ENCODE data around the gene SLC47A2.
A peak's percentile ranks its signal among the peaks of the same experiment; 100 is the strongest.
"Not testable (repeated sequence)": the region's sequence is repeated elsewhere in the genome, so short reads cannot be mapped to it uniquely, and the experiment has no call there.

The SLC47A2 gene, protein sequence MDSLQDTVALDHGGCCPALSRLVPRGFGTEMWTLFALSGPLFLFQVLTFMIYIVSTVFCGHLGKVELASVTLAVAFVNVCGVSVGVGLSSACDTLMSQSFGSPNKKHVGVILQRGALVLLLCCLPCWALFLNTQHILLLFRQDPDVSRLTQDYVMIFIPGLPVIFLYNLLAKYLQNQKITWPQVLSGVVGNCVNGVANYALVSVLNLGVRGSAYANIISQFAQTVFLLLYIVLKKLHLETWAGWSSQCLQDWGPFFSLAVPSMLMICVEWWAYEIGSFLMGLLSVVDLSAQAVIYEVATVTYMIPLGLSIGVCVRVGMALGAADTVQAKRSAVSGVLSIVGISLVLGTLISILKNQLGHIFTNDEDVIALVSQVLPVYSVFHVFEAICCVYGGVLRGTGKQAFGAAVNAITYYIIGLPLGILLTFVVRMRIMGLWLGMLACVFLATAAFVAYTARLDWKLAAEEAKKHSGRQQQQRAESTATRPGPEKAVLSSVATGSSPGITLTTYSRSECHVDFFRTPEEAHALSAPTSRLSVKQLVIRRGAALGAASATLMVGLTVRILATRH

DNA sequence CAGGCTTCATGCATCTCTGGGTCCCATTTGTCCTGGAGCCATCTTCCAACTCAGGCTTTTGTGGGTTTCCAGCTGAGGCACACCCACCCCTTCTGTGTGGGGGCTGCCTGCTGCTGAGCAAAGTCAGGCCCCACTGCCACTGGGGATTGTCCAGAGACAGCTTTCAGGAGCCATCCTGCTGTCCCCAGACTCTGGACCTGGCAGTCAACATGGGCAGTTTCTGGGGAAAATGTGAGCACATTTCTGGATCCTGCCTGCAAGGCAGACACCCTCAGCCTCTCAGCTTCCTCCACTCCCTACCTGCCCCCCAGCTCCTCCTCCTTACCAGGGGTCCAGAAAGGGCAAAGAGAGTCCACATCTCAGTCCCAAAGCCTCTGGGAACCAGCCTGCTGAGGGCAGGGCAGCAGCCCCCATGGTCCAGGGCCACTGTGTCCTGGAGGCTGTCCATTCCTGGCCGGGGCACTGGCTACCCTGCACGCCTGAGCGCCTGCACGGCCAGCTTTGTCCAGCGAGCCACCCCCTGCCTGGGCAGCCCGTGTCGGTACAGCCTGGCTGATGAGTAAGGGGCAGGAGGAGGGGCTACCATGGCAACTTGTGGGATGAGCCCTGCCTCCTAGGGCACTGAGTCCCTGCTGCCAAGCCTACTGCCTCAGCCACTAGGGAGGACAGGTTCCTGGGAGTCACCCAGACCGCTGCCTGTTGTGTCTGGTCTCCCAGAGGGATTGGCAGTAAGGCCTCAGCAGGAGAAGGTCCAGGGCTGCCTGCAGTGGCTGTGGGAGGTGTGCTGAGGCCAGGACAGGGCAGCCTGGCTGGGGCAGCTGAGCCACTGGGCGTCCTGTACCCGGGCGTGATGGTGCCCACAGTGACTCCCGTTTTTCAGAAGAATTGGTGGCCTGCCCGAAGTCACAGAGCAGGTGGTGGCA lies at the start of gene SLC47A2:
Gene SLC47A2 (minus strand): TSS at position 477 of the 923 bp plus-strand sequence. CDS start 29 bp downstream, at position 448.
- TF ChIP-seq, protein P1, sequence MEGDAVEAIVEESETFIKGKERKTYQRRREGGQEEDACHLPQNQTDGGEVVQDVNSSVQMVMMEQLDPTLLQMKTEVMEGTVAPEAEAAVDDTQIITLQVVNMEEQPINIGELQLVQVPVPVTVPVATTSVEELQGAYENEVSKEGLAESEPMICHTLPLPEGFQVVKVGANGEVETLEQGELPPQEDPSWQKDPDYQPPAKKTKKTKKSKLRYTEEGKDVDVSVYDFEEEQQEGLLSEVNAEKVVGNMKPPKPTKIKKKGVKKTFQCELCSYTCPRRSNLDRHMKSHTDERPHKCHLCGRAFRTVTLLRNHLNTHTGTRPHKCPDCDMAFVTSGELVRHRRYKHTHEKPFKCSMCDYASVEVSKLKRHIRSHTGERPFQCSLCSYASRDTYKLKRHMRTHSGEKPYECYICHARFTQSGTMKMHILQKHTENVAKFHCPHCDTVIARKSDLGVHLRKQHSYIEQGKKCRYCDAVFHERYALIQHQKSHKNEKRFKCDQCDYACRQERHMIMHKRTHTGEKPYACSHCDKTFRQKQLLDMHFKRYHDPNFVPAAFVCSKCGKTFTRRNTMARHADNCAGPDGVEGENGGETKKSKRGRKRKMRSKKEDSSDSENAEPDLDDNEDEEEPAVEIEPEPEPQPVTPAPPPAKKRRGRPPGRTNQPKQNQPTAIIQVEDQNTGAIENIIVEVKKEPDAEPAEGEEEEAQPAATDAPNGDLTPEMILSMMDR (IDR thresholded peaks at IDR 0.05; ENCODE audit: borderline replicate concordance, insufficient read depth, low read depth, low read length) = no peak

DNA sequence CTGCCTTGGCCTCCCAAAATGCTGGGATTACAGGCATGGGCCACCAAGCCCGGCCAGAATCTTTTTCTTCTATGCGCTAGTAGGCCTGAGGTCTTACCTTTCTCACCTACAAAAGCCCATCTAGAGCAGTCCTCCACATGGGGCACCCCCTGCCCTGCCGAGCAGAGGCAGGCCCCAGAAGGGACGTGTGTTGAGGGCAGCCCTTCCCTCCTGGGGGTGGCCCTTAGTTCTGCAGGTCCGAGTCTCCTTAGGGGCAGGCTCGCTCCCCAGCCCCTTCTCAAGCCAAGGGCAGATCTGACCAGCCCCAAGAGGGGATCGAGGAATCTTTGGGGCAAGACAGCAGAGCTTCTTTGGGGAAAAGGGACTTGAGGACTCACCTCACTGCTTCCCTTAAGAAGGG lies 49.6 kb upstream of the SLC47A2 start:
- no peak overlapping the region for H3K4me3 ChIP-seq (ENCODE audit: low read depth, low read length)
- TF ChIP-seq, protein P1 (IDR thresholded peaks at IDR 0.05; ENCODE audit: borderline replicate concordance, insufficient read depth, low read depth, low read length) = no peak

More for the DNA sequence above, at the start of gene SLC47A2:
- H3K4me3 ChIP-seq (ENCODE audit: low read depth, low read length) = no peak within 1 kb of the TSS

DNA sequence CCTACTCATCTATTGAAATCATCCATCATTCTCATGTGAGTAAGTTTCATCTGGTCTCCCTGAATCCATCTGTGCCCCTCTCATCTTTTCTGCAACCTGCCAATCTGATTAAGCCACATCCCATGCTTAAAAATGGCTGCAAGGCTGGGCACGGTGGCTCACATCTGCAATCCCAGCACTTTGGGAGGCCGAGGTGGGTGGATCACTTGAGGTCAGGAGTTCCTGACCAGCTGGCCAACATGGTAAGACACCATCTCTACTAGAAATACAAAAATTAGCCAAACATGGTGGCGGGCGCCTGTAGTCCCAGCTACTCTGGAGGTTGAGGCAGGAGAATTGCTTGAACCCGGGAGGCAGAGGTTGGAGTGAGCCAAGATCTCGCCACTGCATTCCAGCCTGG lies 47.6 kb upstream of the SLC47A2 start:
- H3K4me3 ChIP-seq (ENCODE audit: low read depth, low read length) = not testable (repeated sequence)

DNA sequence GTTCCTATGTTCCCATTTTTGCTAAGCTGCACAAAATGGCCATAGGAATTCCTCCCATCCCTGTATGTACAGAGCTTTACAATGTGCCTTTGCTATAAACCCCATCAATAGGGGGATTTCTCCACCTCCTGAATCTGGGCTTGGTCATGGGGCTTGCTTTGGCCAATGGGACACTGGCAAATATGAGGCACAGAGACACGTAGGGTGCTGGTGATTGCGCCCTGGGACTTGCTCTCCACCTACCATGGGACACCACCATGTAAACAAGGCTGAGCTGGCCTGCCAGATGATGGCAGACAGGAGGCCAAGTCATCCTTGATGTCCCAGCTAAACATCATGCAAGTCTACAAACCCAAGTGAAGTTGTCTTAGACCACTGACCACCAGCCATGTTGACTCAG lies 47.0 kb upstream of the SLC47A2 start:
- H3K4me3 ChIP-seq (ENCODE audit: low read depth, low read length) = no peak overlapping the region
- TF ChIP-seq, protein P1 (IDR thresholded peaks at IDR 0.05; ENCODE audit: borderline replicate concordance, insufficient read depth, low read depth, low read length) = no peak

DNA sequence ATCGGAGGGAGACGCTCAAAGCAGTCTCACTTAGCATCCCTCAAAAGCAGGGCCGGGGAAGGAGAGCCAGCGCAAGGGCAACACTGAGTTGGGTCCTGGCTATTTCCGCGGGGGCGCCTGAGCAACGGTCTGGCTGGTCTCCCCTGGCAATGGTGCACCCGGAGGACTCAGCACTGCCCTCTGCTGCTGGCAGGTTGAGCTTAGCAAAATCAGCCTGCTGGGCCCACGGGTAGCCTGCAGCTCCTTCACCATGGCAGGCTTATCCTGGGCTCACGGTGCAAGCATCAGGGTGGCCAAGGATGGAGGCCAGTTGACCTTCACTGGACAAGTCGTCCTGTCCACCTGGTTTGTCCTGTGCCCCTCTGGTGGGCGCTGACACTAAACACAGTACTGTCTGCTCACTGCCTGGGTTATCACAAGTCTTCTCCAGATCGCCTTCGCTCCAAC lies 46.2 kb upstream of the SLC47A2 start:
- H3K4me3 ChIP-seq (ENCODE audit: low read depth, low read length) = no peak overlapping the region
- TF ChIP-seq, protein P1 (IDR thresholded peaks at IDR 0.05; ENCODE audit: borderline replicate concordance, insufficient read depth, low read depth, low read length) = peak; percentile 92

DNA sequence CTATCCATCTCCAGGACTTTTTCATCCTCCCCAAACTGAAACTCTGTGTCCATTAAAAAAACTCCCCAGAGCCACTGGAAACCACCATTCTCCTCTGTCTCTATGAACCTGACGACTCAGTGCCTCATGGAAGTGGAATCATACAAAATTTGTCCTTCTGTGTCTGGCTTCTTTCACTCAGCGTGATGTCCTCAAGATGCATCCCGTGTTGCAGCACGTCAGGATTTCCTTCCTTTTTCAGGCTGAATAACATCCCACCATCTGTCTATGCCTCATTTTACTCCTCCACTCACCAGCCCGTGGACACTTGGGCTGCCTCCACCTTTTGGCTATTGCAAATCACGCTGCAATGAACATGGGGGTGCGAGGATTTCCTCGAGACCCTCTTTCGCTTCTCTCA lies 44.4 kb upstream of the SLC47A2 start:
- TF ChIP-seq, protein P1 (IDR thresholded peaks at IDR 0.05; ENCODE audit: borderline replicate concordance, insufficient read depth, low read depth, low read length) = no peak
- no peak overlapping the region for H3K4me3 ChIP-seq (ENCODE audit: low read depth, low read length)
